NCI-H524 treated with DMSO at 0.1 percent for 48 hours (cell line): ENCODE results near the gene LHFPL6.

Experiments
- DNase-seq: peaks from one replicate; lab custom pipeline; 2025; lab: John Stamatoyannopoulos, UW

LHFPL6 gene

GRCh38 chr13:39410964-39411363 is 192.0 kb downstream of the LHFPL6 start:
- no peak for DNase-seq

- DNase-seq: no peak
These were observed 192.7 kb downstream of the LHFPL6 start for GRCh38 chr13:39410096-39410901.

- DNase-seq: no peak
These were observed 194.5 kb downstream of the LHFPL6 start for GRCh38 chr13:39408512-39408911.

GRCh38 chr13:39407786-39408185 is 195.2 kb downstream of the LHFPL6 start:
- no peak for DNase-seq

- DNase-seq: no peak
These were observed 195.9 kb downstream of the LHFPL6 start for GRCh38 chr13:39407138-39407537.

- DNase-seq: no peak
These were observed 196.3 kb downstream of the LHFPL6 start for GRCh38 chr13:39406688-39407087.

GRCh38 chr13:39405596-39406205 is 197.3 kb downstream of the LHFPL6 start:
- no peak for DNase-seq

GRCh38 chr13:39405107-39405506 is 197.9 kb downstream of the LHFPL6 start:
- DNase-seq: no peak

- no peak for DNase-seq
These were observed 199.9 kb downstream of the LHFPL6 start for GRCh38 chr13:39403106-39403505.

GRCh38 chr13:39402221-39402970 is 200.6 kb downstream of the LHFPL6 start:
- DNase-seq: no peak

GRCh38 chr13:39401756-39402155 is 201.2 kb downstream of the LHFPL6 start:
- no peak for DNase-seq

- no peak for DNase-seq
These were observed 201.8 kb downstream of the LHFPL6 start for GRCh38 chr13:39401046-39401705.

GRCh38 chr13:39399102-39399501 is 203.9 kb downstream of the LHFPL6 start:
- DNase-seq: no peak

- no peak for DNase-seq
These were observed 205.1 kb downstream of the LHFPL6 start for GRCh38 chr13:39397896-39398265.

GRCh38 chr13:39397226-39397895 is 205.6 kb downstream of the LHFPL6 start:
- DNase-seq: no peak

- no peak for DNase-seq
These were observed 208.0 kb downstream of the LHFPL6 start for GRCh38 chr13:39394796-39395678.

- no peak for DNase-seq
These were observed 211.2 kb downstream of the LHFPL6 start for GRCh38 chr13:39391761-39392160.

- no peak for DNase-seq
These were observed 214.0 kb downstream of the LHFPL6 start for GRCh38 chr13:39389013-39389412.

GRCh38 chr13:39385621-39386231 is 217.3 kb downstream of the LHFPL6 start:
- no peak for DNase-seq

GRCh38 chr13:39385154-39385553 is 217.8 kb downstream of the LHFPL6 start:
- DNase-seq: no peak
